Measurements from ENCODE around the gene AQP6. TPM values are rescaled to one million over a fixed set of nuclear protein-coding genes. Genes with fewer than 3 reads are reported as not detected.

AQP6 gene
- total and polyA plus RNA-seq, 10 of the 15 experiments (the other 5 are each of a cell fraction or from before 2014, with no cell fraction given): not detected

GRCh38 chr12:49973361-49973830 is 649 bp downstream of the AQP6 start (continued):
- no peak for TF ChIP-seq NBN (IDR thresholded peaks at IDR 0.05)
- TF ChIP-seq SMARCA5 (IDR thresholded peaks at IDR 0.05): no peak
- TF ChIP-seq EZH2 (IDR thresholded peaks at IDR 0.05; ENCODE audit: borderline replicate concordance, control insufficient read depth, low read depth, low read length): no peak
- TF ChIP-seq CREM (IDR thresholded peaks at IDR 0.05; ENCODE audit: low read depth): no peak
- TF ChIP-seq BCL11A (IDR thresholded peaks at IDR 0.05; ENCODE audit: low read depth, low read length): no peak
- TF ChIP-seq, protein P1, sequence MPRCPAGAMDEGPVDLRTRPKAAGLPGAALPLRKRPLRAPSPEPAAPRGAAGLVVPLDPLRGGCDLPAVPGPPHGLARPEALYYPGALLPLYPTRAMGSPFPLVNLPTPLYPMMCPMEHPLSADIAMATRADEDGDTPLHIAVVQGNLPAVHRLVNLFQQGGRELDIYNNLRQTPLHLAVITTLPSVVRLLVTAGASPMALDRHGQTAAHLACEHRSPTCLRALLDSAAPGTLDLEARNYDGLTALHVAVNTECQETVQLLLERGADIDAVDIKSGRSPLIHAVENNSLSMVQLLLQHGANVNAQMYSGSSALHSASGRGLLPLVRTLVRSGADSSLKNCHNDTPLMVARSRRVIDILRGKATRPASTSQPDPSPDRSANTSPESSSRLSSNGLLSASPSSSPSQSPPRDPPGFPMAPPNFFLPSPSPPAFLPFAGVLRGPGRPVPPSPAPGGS (IDR thresholded peaks at IDR 0.05; ENCODE audit: borderline replicate concordance, insufficient read depth, low read depth, low read length, poor library complexity, severe bottlenecking): no peak

DNA sequence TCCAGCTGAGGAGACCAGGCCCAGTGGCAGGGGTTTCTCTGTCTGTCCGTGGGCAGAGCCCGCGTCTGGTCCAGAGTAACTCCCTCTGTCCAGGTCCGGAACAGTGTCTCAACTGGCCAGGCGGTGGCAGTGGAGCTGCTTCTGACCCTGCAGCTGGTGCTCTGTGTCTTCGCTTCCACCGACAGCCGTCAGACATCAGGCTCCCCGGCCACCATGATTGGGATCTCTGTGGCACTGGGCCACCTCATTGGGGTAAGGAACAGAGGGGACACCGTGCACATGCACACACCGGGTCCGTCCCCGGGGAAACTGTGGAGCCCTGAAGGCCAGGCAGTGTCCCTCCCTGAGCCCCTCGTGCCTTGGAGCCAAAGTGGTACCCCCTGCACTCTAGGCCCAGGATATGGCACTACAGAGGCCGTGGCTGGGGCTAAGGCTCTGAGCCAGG is 1.5 kb downstream of the AQP6 start:
- no TSS peak for BruUV-seq (replicated peaks)
- no peaks in the 10 kb centered on the region for H3K36me3 ChIP-seq (ENCODE audit: control insufficient read depth in 2 of 2, insufficient read depth in 2 of 2, low read length in 1 of 2)
- H3K4me2 ChIP-seq (ENCODE audit: control insufficient read depth, insufficient read depth): no peak overlapping the region
- H3K4me1 ChIP-seq (ENCODE audit: control insufficient read depth, insufficient read depth, low read length): no peaks in the 10 kb centered on the region
- FAIRE-seq (no peak), DNase-seq (ENCODE audit: low read depth, low spot score) (no peak), ATAC-seq (peak; percentile 39)
- in situ Hi-C loops (cut with MboI): loop anchor here (5.0 kb wide), 1 partner anchor 93 kb away; no protein-coding TSS in a partner anchor
- H3K27me3 ChIP-seq (replicated peaks in 1 of 2; ENCODE audit: control insufficient read depth in 2 of 2, insufficient read depth in 2 of 2, low read length in 1 of 2): peaks cover 0 to 1% of the 10 kb centered on the region in 2 experiments; a peak in 1 of 4 replicates
- ChIA-PET POLR2A (no interaction called here), RAD21 (ENCODE audit: unreplicated experiment) (interaction anchor here (1.0 kb wide), 1 partner anchor 65 kb away, joined by 3 read pairs; no protein-coding TSS in a partner anchor), SMC1A (ENCODE audit: uncharacterized antibody, unreplicated experiment) (no interaction called here), CTCF (interaction anchor here (0.8 to 1.6 kb wide), 2 partner anchors 8 to 101 kb away, joined by 3 to 4 read pairs; no protein-coding TSS in a partner anchor)
- intact Hi-C loops (cut with micrococcal nuclease; ENCODE audit: unreplicated experiment): no loop called here
- no peak overlapping the region for H3K27ac ChIP-seq (ENCODE audit: control insufficient read depth, insufficient read depth)
- TF ChIP-seq KDM1A (IDR thresholded peaks at IDR 0.05; ENCODE audit: borderline replicate concordance) (no peak), RB1 (IDR thresholded peaks at IDR 0.05; ENCODE audit: borderline replicate concordance) (no peak), SMC3 (IDR thresholded peaks at IDR 0.05; ENCODE audit: borderline replicate concordance, low read length) (no peak), GABPA (IDR thresholded peaks at IDR 0.05; ENCODE audit: low read depth) (no peak), FOXM1 (IDR thresholded peaks at IDR 0.05; ENCODE audit: low read depth, low read length) (no peak), KAT2A (conservative IDR thresholded peaks at IDR 0.05; ENCODE audit: control insufficient read depth, low read depth, low read length) (no peak)
- TF ChIP-seq, protein P1 (IDR thresholded peaks at IDR 0.05; ENCODE audit: borderline replicate concordance, insufficient read depth, low read depth, low read length, poor library complexity, severe bottlenecking): no peak
- H3K79me2 ChIP-seq (ENCODE audit: control insufficient read depth, insufficient read depth, low read length): no peaks in the 10 kb centered on the region
- no peak overlapping the region for H3K4me3 ChIP-seq
- 68% methylated on average over 15 of the region's 15 CpGs for WGBS (ENCODE audit: insufficient coverage, insufficient replicate concordance, low lambda C conversion rate, missing lambda C conversion rate)
- H3K9me3 ChIP-seq (replicated peaks; ENCODE audit: control insufficient read depth, insufficient read depth, low read length): no peaks in the 10 kb centered on the region
- H4K20me1 ChIP-seq (ENCODE audit: control insufficient read depth, insufficient read depth): no peaks in the 10 kb centered on the region
- H2AFZ ChIP-seq (ENCODE audit: control insufficient read depth, low read depth, low read length): no peak overlapping the region
- H3K9ac ChIP-seq (ENCODE audit: control insufficient read depth, insufficient read depth, low read length): no peak overlapping the region
